SK-N-SH (cell line): ENCODE measurements around the gene PKNOX2. TPM values are rescaled to one million over a fixed set of nuclear protein-coding genes. Genes with fewer than 3 reads are reported as not detected.

ENCODE experiments used
- CTCF ChIA-PET: fragments of 300-600, 350-600 bp; formaldehyde crosslinking; extraction: SDS; loops from one replicate; lab custom pipeline; 2021; lab: Yijun Ruan, JAX
- POLR2A ChIA-PET: fragments of 350-600 bp; sonication (Branson Sonifier 250); formaldehyde crosslinking; extraction: SDS; loops from one replicate; lab custom pipeline; 2020; ENCODE audit warnings: antibody characterized with exemption, inconsistent platforms; lab: Yijun Ruan, JAX
- DNase-seq: peaks from one replicate; pipeline ENCODE4 v3.0.0; 2012
- H2AFZ ChIP-seq: fragments of 200-600 bp; sonication (generic); 2 replicates; pipeline ENCODE4 v1.8.1; 2016; ENCODE audit warnings: antibody characterized with exemption, mild to moderate bottlenecking, low read depth
- H3F3A ChIP-seq: fragments of 200-600 bp; sonication (generic); replicated peaks from 2 replicates; pipeline ENCODE3; 2016; ENCODE audit warnings: antibody characterized with exemption, mild to moderate bottlenecking; ENCODE audit not compliant: insufficient read depth
- H3K27ac ChIP-seq, 2 experiments: fragments of 200-500 bp in 1 of 2; fragments of 200-600 bp in 1 of 2; sonication (Bioruptor generic) in 1 of 2; sonication (generic), shearing (Covaris generic) in 1 of 2; 2 replicates each; pipeline versions ENCODE4 v1.5.1 to v1.6.1; 2014 to 2016; ENCODE audit warnings: low read depth in 2 of 2, inconsistent platforms in 1 of 2, low read length in 1 of 2, mild to moderate bottlenecking in 1 of 2, mixed read lengths in 1 of 2
- H3K27me3 ChIP-seq: fragments of 200-600 bp; sonication (generic), shearing (Covaris generic); 2 replicates; pipeline ENCODE4 v1.6.1; 2016; ENCODE audit warnings: mixed run types; ENCODE audit not compliant: insufficient read depth
- H3K36me3 ChIP-seq, 2 experiments: fragments of 200-500 bp in 1 of 2; fragments of 200-600 bp in 1 of 2; sonication (Bioruptor generic) in 1 of 2; sonication (generic) in 1 of 2; replicated peaks in 1 of 2; 2 replicates each; pipeline versions ENCODE3 to v1.5.1; 2014 to 2016; ENCODE audit warnings: low read length in 1 of 2, mild to moderate bottlenecking in 1 of 2; ENCODE audit not compliant: insufficient read depth in 2 of 2, control insufficient read depth in 1 of 2
- H3K4me1 ChIP-seq, 2 experiments: fragments of 200-500 bp in 1 of 2; fragments of 200-600 bp in 1 of 2; sonication (Bioruptor generic) in 1 of 2; sonication (generic), shearing (Covaris generic) in 1 of 2; 2 replicates each; pipeline versions ENCODE4 v1.5.1 to v1.6.1; 2014 to 2016; ENCODE audit warnings: low read depth in 1 of 2, low read length in 1 of 2, mixed run types in 1 of 2; ENCODE audit not compliant: insufficient read depth in 2 of 2, control insufficient read depth in 1 of 2
- H3K4me2 ChIP-seq: fragments of 200-600 bp; sonication (generic), shearing (Covaris generic); 2 replicates; pipeline ENCODE4 v1.6.1; 2017; ENCODE audit warnings: mixed run types
- H3K4me3 ChIP-seq, 2 experiments: fragments of 200-500 bp in 1 of 2; fragments of 200-600 bp in 1 of 2; sonication (Bioruptor generic) in 1 of 2; sonication (generic), shearing (Covaris generic) in 1 of 2; 2 replicates each; pipeline versions ENCODE4 v1.5.1 to v1.8.1; 2014 to 2016; ENCODE audit warnings: low read depth in 2 of 2, inconsistent platforms in 1 of 2, low read length in 1 of 2, mild to moderate bottlenecking in 1 of 2, mixed read lengths in 1 of 2, moderate library complexity in 1 of 2
- H3K79me2 ChIP-seq: fragments of 200-600 bp; sonication (generic); 2 replicates; pipeline ENCODE4 v1.8.1; 2017; ENCODE audit warnings: mild to moderate bottlenecking; ENCODE audit not compliant: insufficient read depth
- H3K9ac ChIP-seq: fragments of 200-600 bp; sonication (generic); 2 replicates; pipeline ENCODE4 v1.6.1; 2017; ENCODE audit warnings: mixed run types
- H3K9me2 ChIP-seq: fragments of 200-600 bp; sonication (generic); 2 replicates; pipeline ENCODE4 v1.6.1; 2017; ENCODE audit warnings: mixed run types
- H3K9me3 ChIP-seq: fragments of 200-600 bp; sonication (generic); 2 replicates; pipeline ENCODE4 v1.6.1; 2017; ENCODE audit warnings: mixed run types, mild to moderate bottlenecking, moderate library complexity
- H4K20me1 ChIP-seq: fragments of 200-600 bp; sonication (generic); 2 replicates; pipeline ENCODE4 v1.6.1; 2017; ENCODE audit warnings: mild to moderate bottlenecking, mixed run types; ENCODE audit not compliant: insufficient read depth
- ELF1 ChIP-seq: IDR thresholded peaks from 2 replicates; pipeline ENCODE4 v1.4.0; 2012
- JUND ChIP-seq: IDR thresholded peaks from 2 replicates; pipeline ENCODE4 v1.4.0; 2012
- MEF2A ChIP-seq: IDR thresholded peaks from 2 replicates; pipeline ENCODE4 v1.4.0; 2012; ENCODE audit warnings: low read depth, borderline replicate concordance
- MXI1 ChIP-seq: IDR thresholded peaks from 2 replicates; pipeline ENCODE4 v1.6.1; 2012; ENCODE audit warnings: mild to moderate bottlenecking, low read depth, low read length, improper control_type of control experiment
- NRF1 ChIP-seq: IDR thresholded peaks from 2 replicates; pipeline ENCODE4 v1.6.1; 2012; ENCODE audit warnings: low read depth, mild to moderate bottlenecking, low read length
- RAD21 ChIP-seq: IDR thresholded peaks from 2 replicates; pipeline ENCODE4 v1.6.1; 2012; ENCODE audit warnings: mild to moderate bottlenecking, low read length
- RCOR1 ChIP-seq: fragments of 150-350 bp; IDR thresholded peaks from 2 replicates; pipeline ENCODE4 v1.6.1; 2017; ENCODE audit warnings: antibody characterized with exemption, low read length
- RFX5 ChIP-seq: IDR thresholded peaks from 2 replicates; pipeline ENCODE4 v1.6.1; 2012; ENCODE audit warnings: mild to moderate bottlenecking, improper control_type of control experiment, low read length
- SIN3A ChIP-seq: IDR thresholded peaks from 2 replicates; pipeline ENCODE4 v1.6.1; 2012; ENCODE audit warnings: low read depth, mild to moderate bottlenecking, low read length, moderate library complexity, borderline replicate concordance
- SMC3 ChIP-seq: IDR thresholded peaks from 2 replicates; pipeline ENCODE4 v1.6.1; 2012; ENCODE audit warnings: low read depth, low read length, improper control_type of control experiment
- TAF1 ChIP-seq: IDR thresholded peaks from 2 replicates; pipeline ENCODE4 v1.6.1; 2012; ENCODE audit warnings: low read depth, mild to moderate bottlenecking, low read length, moderate library complexity, borderline replicate concordance
- TEAD4 ChIP-seq: IDR thresholded peaks from 2 replicates; pipeline ENCODE4 v1.4.0; 2012; ENCODE audit warnings: mild to moderate bottlenecking, borderline replicate concordance; ENCODE audit not compliant: insufficient read depth
- WGBS: methylation state at CpG from one replicate; pipeline ENCODE4 v1.1.6; 2017; ENCODE audit warnings: low lambda C conversion rate; 5-methylcytosine and 5-hydroxymethylcytosine counted together
- polyA plus RNA-seq, 3 experiments: library from polyadenylated mRNA; depleted of rRNA; stranded (reverse); fragments of >200 nt; gene quantifications; 2 replicates each; pipeline ENCODE4 v1.2.3, GENCODE V29; 2012
- TF ChIP-seq, protein P1 (sequence below): fragments of 200-600 bp; sonication (generic); IDR thresholded peaks from 2 replicates; pipeline ENCODE4 v1.6.1; 2017; ENCODE audit warnings: antibody characterized with exemption, mild to moderate bottlenecking, moderate library complexity
- TF ChIP-seq, protein P2 (sequence below): fragments of 150-350 bp; IDR thresholded peaks from 2 replicates; pipeline ENCODE4 v1.6.1; 2016; ENCODE audit warnings: mild to moderate bottlenecking, low read depth, low read length
- TF ChIP-seq, protein P3 (sequence below): IDR thresholded peaks from 2 replicates; pipeline ENCODE4 v1.4.0; 2012; ENCODE audit warnings: low read depth, borderline replicate concordance

Gene PKNOX2
- polyA plus RNA-seq, 1 of the 3 experiments (the other 2 are of a cell fraction) = 0.02 TPM

DNA sequence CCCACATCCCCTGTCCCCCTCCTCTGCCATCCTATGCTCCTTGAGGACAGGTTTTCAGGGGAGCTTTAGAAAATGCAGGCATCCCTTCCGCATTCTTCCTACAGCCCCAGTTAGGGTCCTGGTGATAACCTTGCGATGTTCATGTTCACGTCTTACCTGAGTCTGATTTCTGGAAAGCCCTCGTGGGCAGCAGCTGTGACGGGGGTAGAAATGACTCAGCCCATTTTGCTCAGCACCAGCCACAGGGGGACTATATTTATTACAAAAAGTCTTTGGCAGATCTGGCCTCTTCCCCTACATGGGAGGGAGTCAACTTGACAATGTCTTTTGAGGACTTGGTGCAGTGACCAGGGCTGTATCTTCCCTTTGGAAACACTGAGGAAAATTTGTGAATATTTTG lies 12.3 kb downstream of the PKNOX2 start:
- POLR2A ChIA-PET = no interaction called here
- Histone ChIP-seq H3K79me2 (no peaks in the 10 kb centered on the region), H3F3A (no peaks in the 10 kb centered on the region)

DNA sequence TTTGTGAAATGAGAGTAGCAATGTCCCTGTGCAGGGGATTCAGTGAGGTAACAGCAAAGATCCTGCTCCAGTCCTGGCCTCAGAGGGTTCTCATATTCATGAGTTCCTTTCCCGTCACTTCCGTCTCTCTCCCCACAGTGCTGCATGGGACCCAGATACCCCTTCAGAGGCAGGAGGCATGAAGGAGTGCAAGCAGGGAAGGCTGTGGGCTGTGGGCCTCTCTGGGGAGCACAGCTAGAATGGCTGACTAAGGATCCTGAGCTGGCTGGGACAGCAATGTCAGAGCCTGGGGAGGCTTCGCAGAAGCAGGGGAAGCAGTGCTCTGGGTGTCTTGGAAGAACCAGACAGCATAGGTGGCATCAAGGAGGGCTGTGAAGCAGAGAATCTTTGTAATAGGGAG lies 13.0 kb downstream of the PKNOX2 start:
- H3F3A ChIP-seq = no peaks in the 10 kb centered on the region
- POLR2A ChIA-PET = no interaction called here
- H2AFZ ChIP-seq = no peak overlapping the region
- no peak for TF ChIP-seq SIN3A
- TF ChIP-seq, protein P1, sequence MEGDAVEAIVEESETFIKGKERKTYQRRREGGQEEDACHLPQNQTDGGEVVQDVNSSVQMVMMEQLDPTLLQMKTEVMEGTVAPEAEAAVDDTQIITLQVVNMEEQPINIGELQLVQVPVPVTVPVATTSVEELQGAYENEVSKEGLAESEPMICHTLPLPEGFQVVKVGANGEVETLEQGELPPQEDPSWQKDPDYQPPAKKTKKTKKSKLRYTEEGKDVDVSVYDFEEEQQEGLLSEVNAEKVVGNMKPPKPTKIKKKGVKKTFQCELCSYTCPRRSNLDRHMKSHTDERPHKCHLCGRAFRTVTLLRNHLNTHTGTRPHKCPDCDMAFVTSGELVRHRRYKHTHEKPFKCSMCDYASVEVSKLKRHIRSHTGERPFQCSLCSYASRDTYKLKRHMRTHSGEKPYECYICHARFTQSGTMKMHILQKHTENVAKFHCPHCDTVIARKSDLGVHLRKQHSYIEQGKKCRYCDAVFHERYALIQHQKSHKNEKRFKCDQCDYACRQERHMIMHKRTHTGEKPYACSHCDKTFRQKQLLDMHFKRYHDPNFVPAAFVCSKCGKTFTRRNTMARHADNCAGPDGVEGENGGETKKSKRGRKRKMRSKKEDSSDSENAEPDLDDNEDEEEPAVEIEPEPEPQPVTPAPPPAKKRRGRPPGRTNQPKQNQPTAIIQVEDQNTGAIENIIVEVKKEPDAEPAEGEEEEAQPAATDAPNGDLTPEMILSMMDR = no peak
- no peak for TF ChIP-seq JUND
- TF ChIP-seq NRF1 = no peak
- TF ChIP-seq RFX5 = no peak
- TF ChIP-seq TEAD4 = no peak
- no peak for TF ChIP-seq SMC3
- TF ChIP-seq, protein P2, sequence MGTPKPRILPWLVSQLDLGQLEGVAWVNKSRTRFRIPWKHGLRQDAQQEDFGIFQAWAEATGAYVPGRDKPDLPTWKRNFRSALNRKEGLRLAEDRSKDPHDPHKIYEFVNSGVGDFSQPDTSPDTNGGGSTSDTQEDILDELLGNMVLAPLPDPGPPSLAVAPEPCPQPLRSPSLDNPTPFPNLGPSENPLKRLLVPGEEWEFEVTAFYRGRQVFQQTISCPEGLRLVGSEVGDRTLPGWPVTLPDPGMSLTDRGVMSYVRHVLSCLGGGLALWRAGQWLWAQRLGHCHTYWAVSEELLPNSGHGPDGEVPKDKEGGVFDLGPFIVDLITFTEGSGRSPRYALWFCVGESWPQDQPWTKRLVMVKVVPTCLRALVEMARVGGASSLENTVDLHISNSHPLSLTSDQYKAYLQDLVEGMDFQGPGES = no peak
- TF ChIP-seq, protein P3, sequence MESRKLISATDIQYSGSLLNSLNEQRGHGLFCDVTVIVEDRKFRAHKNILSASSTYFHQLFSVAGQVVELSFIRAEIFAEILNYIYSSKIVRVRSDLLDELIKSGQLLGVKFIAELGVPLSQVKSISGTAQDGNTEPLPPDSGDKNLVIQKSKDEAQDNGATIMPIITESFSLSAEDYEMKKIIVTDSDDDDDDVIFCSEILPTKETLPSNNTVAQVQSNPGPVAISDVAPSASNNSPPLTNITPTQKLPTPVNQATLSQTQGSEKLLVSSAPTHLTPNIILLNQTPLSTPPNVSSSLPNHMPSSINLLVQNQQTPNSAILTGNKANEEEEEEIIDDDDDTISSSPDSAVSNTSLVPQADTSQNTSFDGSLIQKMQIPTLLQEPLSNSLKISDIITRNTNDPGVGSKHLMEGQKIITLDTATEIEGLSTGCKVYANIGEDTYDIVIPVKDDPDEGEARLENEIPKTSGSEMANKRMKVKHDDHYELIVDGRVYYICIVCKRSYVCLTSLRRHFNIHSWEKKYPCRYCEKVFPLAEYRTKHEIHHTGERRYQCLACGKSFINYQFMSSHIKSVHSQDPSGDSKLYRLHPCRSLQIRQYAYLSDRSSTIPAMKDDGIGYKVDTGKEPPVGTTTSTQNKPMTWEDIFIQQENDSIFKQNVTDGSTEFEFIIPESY = no peak
- H3K9me3 ChIP-seq = no peaks in the 10 kb centered on the region
- no peaks in the 10 kb centered on the region for H4K20me1 ChIP-seq
- H3K9me2 ChIP-seq = no peaks in the 10 kb centered on the region
- no peak for DNase-seq
- H3K4me2 ChIP-seq = no peak overlapping the region
- H3K27ac ChIP-seq = no peak overlapping the region
- no peak overlapping the region for H3K4me3 ChIP-seq
- WGBS = 86% methylated on average over 3 of the region's 3 CpGs
- no peaks in the 10 kb centered on the region for H3K79me2 ChIP-seq
- no peaks in the 10 kb centered on the region; the same call in 1 of the 2 replicates for H3K27me3 ChIP-seq
- H3K9ac ChIP-seq = no peak overlapping the region
- CTCF ChIA-PET = no interaction called here
- no peaks in the 10 kb centered on the region for H3K36me3 ChIP-seq
- H3K4me1 ChIP-seq = no peaks in the 10 kb centered on the region

More for the DNA sequence above, 12.3 kb downstream of the PKNOX2 start:
- no peaks in the 10 kb centered on the region for H4K20me1 ChIP-seq
- H3K36me3 ChIP-seq = no peaks in the 10 kb centered on the region
- H3K9me2 ChIP-seq = no peaks in the 10 kb centered on the region
- TF ChIP-seq RCOR1 = no peak
- TF ChIP-seq TAF1 = no peak
- no peak for TF ChIP-seq SIN3A
- no peak for TF ChIP-seq JUND
- TF ChIP-seq RAD21 = no peak
- no peak for TF ChIP-seq MEF2A
- no peak for TF ChIP-seq TEAD4
- no peak for TF ChIP-seq ELF1
- TF ChIP-seq MXI1 = no peak
- DNase-seq = no peak
- H3K27ac ChIP-seq = no peak overlapping the region
- no peaks in the 10 kb centered on the region; the same call in none of the 2 replicates for H3K27me3 ChIP-seq
- no peak overlapping the region for H3K4me2 ChIP-seq
- no peak overlapping the region for H3K4me3 ChIP-seq
- no peak overlapping the region for H2AFZ ChIP-seq
- no peaks in the 10 kb centered on the region for H3K4me1 ChIP-seq
- no peaks in the 10 kb centered on the region for H3K9me3 ChIP-seq
- whole genome bisulfite sequencing = 68% methylated on average over 5 of the region's 5 CpGs
- H3K9ac ChIP-seq = no peak overlapping the region
- CTCF ChIA-PET = interaction anchor here (1.0 kb wide), 1 partner anchor 253 kb away, joined by 3 read pairs; no protein-coding TSS in a partner anchor
